DND-41 (cell line): ENCODE results near the gene NGLY1.

Source experiments
- CTCF ChIP-seq: IDR thresholded peaks from 2 replicates; pipeline ENCODE4 v1.5.1; 2012; ENCODE audit warnings: borderline replicate concordance, low read length, moderate library complexity, mild to moderate bottlenecking; ENCODE audit not compliant: poor library complexity, severe bottlenecking; ENCODE audit errors: extremely low read depth
- EZH2 ChIP-seq: IDR thresholded peaks from 3 replicates; pipeline ENCODE4 v1.6.1; 2012; ENCODE audit warnings: borderline replicate concordance, low read depth, mild to moderate bottlenecking, moderate library complexity, low read length, inconsistent platforms; ENCODE audit not compliant: severe bottlenecking

- TF ChIP-seq CTCF (no peak), EZH2 (no peak)
Measured at GRCh38 chr3:25787689-25788088, 4.4 kb upstream of the NGLY1 start.
